Keratinocyte (primary cell): ENCODE data around the gene KIAA1210. TPM values are rescaled to one million over a fixed set of nuclear protein-coding genes. Genes with fewer than 3 reads are reported as not detected.

Experiments
- DNase-seq: peaks from one replicate; pipeline ENCODE4 v3.0.0-alpha.2; 2011; ENCODE audit warnings: low read depth, missing footprints, low spot score
- FAIRE-seq: peaks from 2 replicates; lab custom pipeline; 2011; peaks lifted over from hg19 to GRCh38; lab: Jason Lieb, UNC
- H2AFZ ChIP-seq: 2 replicates; pipeline ENCODE4 v1.6.0; 2012; ENCODE audit warnings: low read length, control low read depth, inconsistent platforms; ENCODE audit not compliant: control insufficient read depth
- H3K27ac ChIP-seq: 2 replicates; pipeline ENCODE4 v1.5.1; 2011; ENCODE audit warnings: low read length; ENCODE audit not compliant: control insufficient read depth, insufficient read depth
- H3K27me3 ChIP-seq: 3 replicates; pipeline ENCODE4 v1.6.0; 2011; ENCODE audit warnings: low read length; ENCODE audit not compliant: control insufficient read depth, insufficient read depth; ENCODE audit errors: extremely low read depth
- H3K36me3 ChIP-seq, 2 experiments: 2 replicates in 1 of 2; 3 replicates in 1 of 2; pipeline ENCODE4 v1.5.1; 2011; ENCODE audit warnings: low read length in 2 of 2, mild to moderate bottlenecking in 1 of 2; ENCODE audit not compliant: control insufficient read depth in 2 of 2, insufficient read depth in 2 of 2; ENCODE audit errors: extremely low read depth in 1 of 2
- H3K4me1 ChIP-seq: 3 replicates; pipeline ENCODE4 v1.5.1; 2011; ENCODE audit warnings: low read length; ENCODE audit not compliant: control insufficient read depth, insufficient read depth; ENCODE audit errors: extremely low read depth
- H3K4me2 ChIP-seq: 3 replicates; pipeline ENCODE4 v1.6.0; 2011; ENCODE audit warnings: low read depth, low read length; ENCODE audit not compliant: control insufficient read depth, insufficient read depth; ENCODE audit errors: extremely low read depth
- H3K4me3 ChIP-seq, 3 experiments: fragments of 200-600 bp in 1 of 3; sonication (generic) in 1 of 3; 2 replicates in 2 of 3; 3 replicates in 1 of 3; pipeline ENCODE4 v1.5.1; 2011 to 2016; ENCODE audit warnings: low read length in 3 of 3, mild to moderate bottlenecking in 3 of 3, control low read depth in 2 of 3, inconsistent platforms in 1 of 3, low read depth in 1 of 3, mixed read lengths in 1 of 3, mixed run types in 1 of 3, moderate library complexity in 1 of 3; ENCODE audit not compliant: control insufficient read depth in 2 of 3, insufficient read depth in 2 of 3; ENCODE audit errors: extremely low read depth in 1 of 3
- H3K79me2 ChIP-seq: 2 replicates; pipeline ENCODE4 v1.6.0; 2012; ENCODE audit warnings: low read length; ENCODE audit not compliant: control insufficient read depth, insufficient read depth
- H3K9ac ChIP-seq: 3 replicates; pipeline ENCODE4 v1.6.0; 2011; ENCODE audit warnings: low read length; ENCODE audit not compliant: control insufficient read depth, insufficient read depth; ENCODE audit errors: extremely low read depth
- H3K9me1 ChIP-seq: 3 replicates; pipeline ENCODE4 v1.6.0; 2011; ENCODE audit warnings: low read length; ENCODE audit not compliant: control insufficient read depth, insufficient read depth; ENCODE audit errors: extremely low read depth
- H3K9me3 ChIP-seq: 2 replicates; pipeline ENCODE4 v1.5.1; 2012; ENCODE audit warnings: low read depth, low read length; ENCODE audit not compliant: control insufficient read depth
- H4K20me1 ChIP-seq: 3 replicates; pipeline ENCODE4 v1.6.0; 2011; ENCODE audit warnings: low read length; ENCODE audit not compliant: control insufficient read depth, insufficient read depth; ENCODE audit errors: extremely low read depth
- CTCF ChIP-seq, 3 experiments: IDR thresholded peaks in 1 of 3; conservative IDR thresholded peaks in 1 of 3; optimal IDR thresholded peaks in 1 of 3; 2 replicates in 2 of 3; 3 replicates in 1 of 3; pipeline versions ENCODE3 to v1.5.1; 2011; ENCODE audit warnings: low read length in 3 of 3, mild to moderate bottlenecking in 3 of 3, moderate library complexity in 2 of 3, control low read depth in 1 of 3, inconsistent platforms in 1 of 3; ENCODE audit not compliant: insufficient read depth in 2 of 3; ENCODE audit errors: extremely low read depth in 1 of 3
- EZH2 ChIP-seq: IDR thresholded peaks from one replicate; pipeline ENCODE4 v1.6.1; 2012; ENCODE audit warnings: inconsistent platforms, mild to moderate bottlenecking, low read length, moderate library complexity
- dilution Hi-C: fragments of 300-500 bp; cut with MboI; formaldehyde crosslinking; loops from one replicate; pipeline ENCODE4 v1.7.0; 2020; ENCODE audit warnings: low sequenced_read_pairs; ENCODE audit not compliant: extremely low pct_ligation_motif_present
- polyA plus RNA-seq, 5 experiments: library from polyadenylated mRNA; depleted of rRNA in 3 of 5; stranded (reverse) in 3 of 5; stranded (forward) in 1 of 5; unstranded in 1 of 5; fragments of >200 nt; gene quantifications; 1 replicate in 1 of 5; 2 replicates in 3 of 5; 3 replicates in 1 of 5; pipeline versions ENCODE4 v1.2.1 to v1.2.3, GENCODE V29; 2011 to 2012; ENCODE audit warnings: missing spikeins in 2 of 5, low read depth in 1 of 5, low replicate concordance in 1 of 5

KIAA1210 gene
- polyA plus RNA-seq, 1 donor (not counting 4 experiments of a cell fraction or from before 2014, with no cell fraction given): not detected

DNA sequence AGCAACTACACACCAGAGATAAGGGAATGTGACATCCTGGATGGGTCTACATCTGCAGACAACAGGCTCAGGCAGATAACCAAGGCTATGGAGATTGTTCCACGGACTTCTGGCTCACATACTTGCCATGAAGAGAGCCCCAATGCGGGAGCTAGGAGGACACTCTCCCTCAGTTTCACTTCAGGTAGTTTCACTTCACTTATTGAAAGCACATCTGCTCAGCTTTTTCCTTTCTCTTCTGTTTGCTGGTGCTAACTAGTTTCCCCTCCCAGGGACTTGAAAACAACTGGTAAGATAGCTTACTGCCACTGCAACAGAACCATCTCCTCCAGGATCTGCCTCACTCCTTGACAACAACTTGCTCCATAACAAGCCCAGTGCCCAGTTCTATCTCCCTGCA, 56.2 kb downstream of the KIAA1210 start:
- TF ChIP-seq CTCF (optimal IDR thresholded peaks at IDR 0.05 in 1 of 3, IDR thresholded peaks at IDR 0.05 in 1 of 3, conservative IDR thresholded peaks at IDR 0.05 in 1 of 3; ENCODE audit: extremely low read depth in 1 of 3, insufficient read depth in 2 of 3, low read length in 3 of 3): no peak
- TF ChIP-seq EZH2: no peak
- FAIRE-seq: no peak
- Histone ChIP-seq H3K27ac (no peak overlapping the region), H3K79me2 (no peaks in the 10 kb centered on the region), H3K36me3 (no peaks in the 10 kb centered on the region), H3K27me3 (peaks cover 3% of the 10 kb centered on the region), H2AFZ (no peak overlapping the region), H3K9me3 (no peaks in the 10 kb centered on the region), H3K9ac (no peak overlapping the region), H3K9me1 (no peaks in the 10 kb centered on the region), H3K4me1 (no peaks in the 10 kb centered on the region), H4K20me1 (no peaks in the 10 kb centered on the region), H3K4me2 (no peak overlapping the region), H3K4me3 (no peak overlapping the region)
- dilution Hi-C loops: no loop called here
- no peak for DNase-seq

DNA sequence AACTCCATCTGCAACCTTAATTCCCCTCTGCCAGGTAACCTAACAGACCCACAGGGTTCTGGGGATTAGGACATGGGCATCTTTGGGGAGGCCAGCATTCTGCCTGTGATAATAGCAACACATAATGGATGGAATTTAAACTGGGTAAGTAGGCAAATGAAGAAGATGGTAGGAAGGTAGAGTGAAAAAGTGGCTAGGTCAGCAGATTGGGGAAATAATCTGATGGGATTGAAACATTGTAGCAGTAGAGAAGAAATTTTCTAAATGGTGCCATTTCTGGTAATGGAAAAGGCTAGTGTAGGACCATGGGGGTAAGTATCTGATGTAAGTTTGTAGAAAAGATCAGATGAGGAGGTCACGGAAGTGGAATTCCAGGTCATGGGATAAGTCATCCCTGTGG, 57.9 kb downstream of the KIAA1210 start:
- FAIRE-seq: no peak
- H3K27me3 ChIP-seq: peaks cover 3% of the 10 kb centered on the region
- DNase-seq: no peak
- no peak overlapping the region for H2AFZ ChIP-seq
- no peaks in the 10 kb centered on the region for H3K4me1 ChIP-seq
- H3K79me2 ChIP-seq: no peaks in the 10 kb centered on the region
- TF ChIP-seq EZH2 (no peak), CTCF (optimal IDR thresholded peaks at IDR 0.05 in 1 of 3, IDR thresholded peaks at IDR 0.05 in 1 of 3, conservative IDR thresholded peaks at IDR 0.05 in 1 of 3; ENCODE audit: extremely low read depth in 1 of 3, insufficient read depth in 2 of 3, low read length in 3 of 3) (no peak)
- no peaks in the 10 kb centered on the region for H3K36me3 ChIP-seq
- no peak overlapping the region for H3K9ac ChIP-seq
- H3K9me3 ChIP-seq: no peaks in the 10 kb centered on the region
- H3K9me1 ChIP-seq: no peaks in the 10 kb centered on the region
- dilution Hi-C loops: no loop called here
- no peak overlapping the region for H3K27ac ChIP-seq
- H4K20me1 ChIP-seq: no peaks in the 10 kb centered on the region
- H3K4me3 ChIP-seq: no peak overlapping the region
- no peak overlapping the region for H3K4me2 ChIP-seq
